OCI-LY1 (cell line): ENCODE measurements around the gene OPRD1.
"Not testable (repeated sequence)": the region's sequence is repeated elsewhere in the genome, so short reads cannot be mapped to it uniquely, and the experiment has no call there.

Experiments used
- H2AFZ ChIP-seq: fragments of 200-600 bp; sonication (generic), shearing (Covaris generic); 2 replicates; pipeline ENCODE4 v1.6.0; 2014; ENCODE audit warnings: antibody characterized with exemption, mild to moderate bottlenecking, low read length
- H3F3A ChIP-seq: fragments of 200-600 bp; sonication (generic), shearing (Covaris generic); 2 replicates; pipeline ENCODE4 v1.6.0; 2014; ENCODE audit warnings: mild to moderate bottlenecking, antibody characterized with exemption, low read length, moderate library complexity; ENCODE audit not compliant: insufficient read depth
- H3K27ac ChIP-seq: fragments of 200-600 bp; sonication (generic); 2 replicates; pipeline ENCODE4 v1.5.1; 2014; ENCODE audit warnings: low read length, mixed run types, mild to moderate bottlenecking, low read depth; ENCODE audit not compliant: poor library complexity, severe bottlenecking
- H3K27me3 ChIP-seq: fragments of 200-600 bp; sonication (generic); 2 replicates; pipeline ENCODE4 v1.6.0; 2014; ENCODE audit warnings: antibody characterized with exemption, mild to moderate bottlenecking, low read length, moderate library complexity; ENCODE audit not compliant: insufficient read depth
- H3K36me3 ChIP-seq: fragments of 200-600 bp; sonication (generic); 2 replicates; pipeline ENCODE4 v1.6.1; 2014; ENCODE audit warnings: mild to moderate bottlenecking, antibody characterized with exemption, low read length, moderate library complexity, mixed read lengths; ENCODE audit not compliant: insufficient read depth
- H3K4me1 ChIP-seq: fragments of 200-600 bp; sonication (generic); 2 replicates; pipeline ENCODE4 v1.5.1; 2014; ENCODE audit warnings: mild to moderate bottlenecking, low read length, moderate library complexity; ENCODE audit not compliant: insufficient read depth, severe bottlenecking
- H3K4me2 ChIP-seq: fragments of 200-600 bp; sonication (generic), shearing (Covaris generic); 2 replicates; pipeline ENCODE4 v1.6.1; 2014; ENCODE audit warnings: low read length
- H3K4me3 ChIP-seq: fragments of 200-600 bp; sonication (generic); 2 replicates; pipeline ENCODE4 v1.5.1; 2014; ENCODE audit warnings: low read length, low read depth, mild to moderate bottlenecking, mixed read lengths; ENCODE audit not compliant: poor library complexity, severe bottlenecking
- H3K79me2 ChIP-seq: fragments of 200-600 bp; shearing (Covaris generic); 2 replicates; pipeline ENCODE4 v1.6.1; 2016; ENCODE audit warnings: mixed run types, low read length, mixed read lengths; ENCODE audit not compliant: insufficient read depth
- H3K9ac ChIP-seq: fragments of 200-600 bp; sonication (generic), shearing (Covaris generic); 2 replicates; pipeline ENCODE4 v1.6.1; 2014; ENCODE audit warnings: mild to moderate bottlenecking, low read length, mixed read lengths
- H3K9me2 ChIP-seq: fragments of 200-600 bp; sonication (generic), shearing (Covaris generic); 2 replicates; pipeline ENCODE4 v1.6.1; 2014; ENCODE audit warnings: low read depth, mild to moderate bottlenecking, low read length, mixed read lengths
- H3K9me3 ChIP-seq: fragments of 200-600 bp; shearing (Covaris generic); 2 replicates; pipeline ENCODE4 v1.6.1; 2014; ENCODE audit warnings: low read length, mixed read lengths
- H4K20me1 ChIP-seq: fragments of 200-600 bp; sonication (generic), shearing (Covaris generic); 2 replicates; pipeline ENCODE4 v1.6.0; 2016; ENCODE audit warnings: mild to moderate bottlenecking, low read length; ENCODE audit not compliant: insufficient read depth
- CTCF ChIP-seq: fragments of 200-600 bp; sonication (generic), shearing (Covaris generic); IDR thresholded peaks from 2 replicates; pipeline ENCODE4 v1.5.1; 2017; ENCODE audit warnings: mild to moderate bottlenecking, antibody characterized with exemption, low read length, moderate library complexity, mixed read lengths
- EZH2 ChIP-seq: fragments of 200-600 bp; sonication (generic), shearing (Covaris generic); IDR thresholded peaks from 2 replicates; pipeline ENCODE4 v1.8.0; 2017; ENCODE audit warnings: borderline replicate concordance, mixed run types, mild to moderate bottlenecking, antibody characterized with exemption, low read length, moderate library complexity, mixed read lengths

Gene OPRD1

GRCh38 chr1:28848416-28848815, 36.4 kb downstream of the OPRD1 start:
- H3K4me1 ChIP-seq: peaks cover 8% of the 10 kb centered on the region
- no peaks in the 10 kb centered on the region for H3K79me2 ChIP-seq
- H3K4me3 ChIP-seq: no peak overlapping the region
- H4K20me1 ChIP-seq: no peaks in the 10 kb centered on the region
- no peaks in the 10 kb centered on the region; the same call in 1 of the 2 replicates for H3K27me3 ChIP-seq
- H3F3A ChIP-seq: no peaks in the 10 kb centered on the region
- H3K9me3 ChIP-seq: no peaks in the 10 kb centered on the region
- TF ChIP-seq CTCF (no peak), EZH2 (no peak)
- H3K27ac ChIP-seq: no peak overlapping the region
- no peak overlapping the region for H3K9ac ChIP-seq
- no peak overlapping the region for H3K4me2 ChIP-seq
- no peaks in the 10 kb centered on the region for H3K9me2 ChIP-seq
- H3K36me3 ChIP-seq: no peaks in the 10 kb centered on the region
- H2AFZ ChIP-seq: no peak overlapping the region

- no peaks in the 10 kb centered on the region for H3K4me1 ChIP-seq
- no peak overlapping the region for H3K4me2 ChIP-seq
- H3F3A ChIP-seq: no peaks in the 10 kb centered on the region
- H3K27me3 ChIP-seq: peaks cover 5% of the 10 kb centered on the region; the same call in 1 of the 2 replicates
- H3K36me3 ChIP-seq: no peaks in the 10 kb centered on the region
- H3K9me2 ChIP-seq: no peaks in the 10 kb centered on the region
- H2AFZ ChIP-seq: no peak overlapping the region
- H3K27ac ChIP-seq: no peak overlapping the region
- H3K9ac ChIP-seq: no peak overlapping the region
- H4K20me1 ChIP-seq: no peaks in the 10 kb centered on the region
- H3K79me2 ChIP-seq: no peaks in the 10 kb centered on the region
- no peaks in the 10 kb centered on the region for H3K9me3 ChIP-seq
- H3K4me3 ChIP-seq: no peak overlapping the region
- TF ChIP-seq EZH2: no peak
- no peak for TF ChIP-seq CTCF
These were observed 41.2 kb downstream of the OPRD1 start for GRCh38 chr1:28853093-28853742.

- not testable (repeated sequence) for H3K79me2 ChIP-seq, H2AFZ ChIP-seq, H3K27me3 ChIP-seq, H3K4me1 ChIP-seq, H3K36me3 ChIP-seq, H4K20me1 ChIP-seq, H3K9me2 ChIP-seq, H3K9me3 ChIP-seq, H3K27ac ChIP-seq, H3K9ac ChIP-seq, H3K4me2 ChIP-seq, H3K4me3 ChIP-seq, H3F3A ChIP-seq
These were observed 42.4 kb downstream of the OPRD1 start for GRCh38 chr1:28854406-28854805.

- Histone ChIP-seq H3K27ac (no peak overlapping the region), H3K4me3 (no peak overlapping the region), H4K20me1 (no peaks in the 10 kb centered on the region), H3K9me3 (no peaks in the 10 kb centered on the region), H3F3A (no peaks in the 10 kb centered on the region), H3K4me1 (no peaks in the 10 kb centered on the region), H3K27me3 (peaks cover 5% of the 10 kb centered on the region; the same call in 1 of the 2 replicates), H3K4me2 (no peak overlapping the region), H3K9ac (no peak overlapping the region), H3K79me2 (no peaks in the 10 kb centered on the region), H2AFZ (no peak overlapping the region), H3K9me2 (no peaks in the 10 kb centered on the region), H3K36me3 (no peaks in the 10 kb centered on the region)
- TF ChIP-seq CTCF (no peak), EZH2 (no peak)
These were observed 43.1 kb downstream of the OPRD1 start for GRCh38 chr1:28855046-28855445.
